GM19239 (cell line): ENCODE data around the gene TACR1.
"Not testable (repeated sequence)": the region's sequence is repeated elsewhere in the genome, so short reads cannot be mapped to it uniquely, and the experiment has no call there.

Experiments
- DNase-seq: peaks from one replicate; pipeline ENCODE4 v3.0.0; 2011; ENCODE audit warnings: low spot score; ENCODE audit not compliant: insufficient read length
- FAIRE-seq: peaks from 2 replicates; lab custom pipeline; 2011; peaks lifted over from hg19 to GRCh38; lab: Jason Lieb, UNC

The TACR1 gene, protein sequence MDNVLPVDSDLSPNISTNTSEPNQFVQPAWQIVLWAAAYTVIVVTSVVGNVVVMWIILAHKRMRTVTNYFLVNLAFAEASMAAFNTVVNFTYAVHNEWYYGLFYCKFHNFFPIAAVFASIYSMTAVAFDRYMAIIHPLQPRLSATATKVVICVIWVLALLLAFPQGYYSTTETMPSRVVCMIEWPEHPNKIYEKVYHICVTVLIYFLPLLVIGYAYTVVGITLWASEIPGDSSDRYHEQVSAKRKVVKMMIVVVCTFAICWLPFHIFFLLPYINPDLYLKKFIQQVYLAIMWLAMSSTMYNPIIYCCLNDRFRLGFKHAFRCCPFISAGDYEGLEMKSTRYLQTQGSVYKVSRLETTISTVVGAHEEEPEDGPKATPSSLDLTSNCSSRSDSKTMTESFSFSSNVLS

DNA sequence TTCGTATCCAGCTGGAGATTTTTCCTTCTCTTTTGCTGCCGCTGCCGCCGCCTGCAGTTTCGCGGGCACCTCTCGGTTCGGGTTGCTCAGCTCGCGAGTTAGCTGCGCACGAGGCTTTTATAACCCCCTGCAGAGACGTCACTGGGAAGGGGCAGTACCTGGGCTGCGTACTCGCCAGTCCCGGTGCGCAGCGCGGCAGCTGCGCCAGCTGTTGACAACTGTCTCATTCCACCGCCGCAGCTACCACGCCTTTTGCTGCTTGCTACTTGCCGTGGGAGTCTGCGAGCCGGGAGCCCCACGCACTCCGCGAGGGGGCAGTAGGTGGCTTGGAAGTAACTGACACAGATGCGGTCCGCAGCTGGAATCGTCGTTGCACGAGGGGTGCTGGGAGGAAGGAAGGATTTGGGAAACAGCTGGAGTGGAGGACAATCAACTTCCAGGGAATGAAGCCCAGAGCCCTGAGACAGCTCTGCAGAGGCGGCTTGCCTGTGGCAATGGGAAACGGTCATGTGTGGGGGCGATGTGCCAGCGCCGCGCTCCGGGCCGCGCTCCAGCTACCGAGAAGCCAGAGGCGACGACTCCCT, at the start of gene TACR1:
Gene TACR1, minus strand, starts transcription at position 93 of the 584 bp plus-strand sequence. CDS start 586 bp downstream, outside the sequence.
- DNase-seq (peak; percentile 43), FAIRE-seq (peak; percentile 48)

DNA sequence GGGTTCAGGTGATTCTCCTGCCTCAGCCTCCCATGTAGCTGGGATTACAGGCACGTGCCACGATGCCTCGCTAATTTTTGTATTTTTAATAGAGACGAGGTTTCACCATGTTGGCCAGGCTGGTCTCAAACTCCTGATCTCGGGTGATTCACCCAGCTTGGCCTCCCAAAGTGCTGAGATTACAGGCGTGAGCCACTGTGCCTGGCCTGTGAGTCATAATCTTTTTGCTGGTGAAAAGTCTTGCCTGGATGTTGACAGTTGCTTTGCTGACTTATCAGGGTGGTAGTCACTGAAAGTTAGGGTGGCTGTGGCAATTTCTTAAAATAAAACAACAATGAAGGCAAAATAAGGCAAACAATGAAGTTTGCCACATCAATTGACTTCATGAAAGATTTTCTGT, 49.3 kb upstream of the TACR1 start:
- DNase-seq: not testable (repeated sequence)

DNA sequence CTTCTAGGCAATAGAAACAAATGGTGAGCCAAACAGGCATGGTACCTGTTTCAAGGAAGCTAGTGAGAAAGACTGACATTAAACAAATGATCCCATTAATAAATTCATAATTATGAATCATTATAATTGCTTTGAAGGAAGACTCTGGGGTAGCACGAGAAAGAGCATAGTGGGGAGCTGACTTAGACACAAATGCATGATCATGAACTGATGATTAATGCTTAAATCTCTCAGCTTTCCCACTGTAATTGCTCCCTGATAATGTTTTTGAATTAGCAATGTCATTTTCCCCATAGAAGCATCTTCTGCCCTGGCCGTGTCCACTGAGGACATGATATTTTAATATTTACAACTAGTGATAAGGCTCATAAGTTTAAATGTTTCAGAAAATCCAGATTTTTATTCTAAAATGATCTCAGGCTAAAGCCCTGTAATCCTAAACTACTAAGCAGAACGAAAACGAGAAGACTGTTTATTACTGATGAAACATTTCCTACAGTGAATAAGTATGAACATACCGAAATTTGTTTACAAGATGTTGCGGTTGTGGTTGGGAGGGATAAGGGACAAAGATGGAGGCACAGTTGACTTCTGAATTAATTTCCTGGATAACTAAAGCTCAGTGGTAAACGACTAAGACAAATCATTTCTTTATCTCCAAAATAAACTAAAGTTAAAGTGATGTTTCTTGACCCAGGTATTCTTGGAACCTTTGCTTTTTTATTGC, 47.3 kb upstream of the TACR1 start:
- FAIRE-seq (no peak), DNase-seq (no peak)

More for the DNA sequence above, 49.3 kb upstream of the TACR1 start:
- FAIRE-seq: not testable (repeated sequence)

DNA sequence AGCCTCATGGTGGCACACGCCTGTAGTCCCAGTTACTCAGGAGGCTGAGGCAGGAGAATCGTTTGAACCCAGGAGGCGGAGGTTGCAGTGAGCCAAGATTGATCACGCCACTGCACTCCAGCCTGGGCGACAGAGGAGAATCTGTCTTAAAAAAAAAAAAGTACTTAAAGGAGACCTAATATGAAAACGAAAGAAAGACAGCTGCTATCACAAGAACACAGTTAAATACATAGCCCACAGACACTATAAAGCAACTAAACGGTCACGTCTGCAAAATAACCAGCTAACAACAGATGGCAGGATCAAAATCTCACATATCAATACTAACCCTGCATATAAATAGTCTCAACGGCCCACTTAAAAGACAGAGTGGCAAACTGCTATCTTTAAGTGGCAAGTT, 43.9 kb upstream of the TACR1 start:
- DNase-seq (no peak), FAIRE-seq (no peak)

DNA sequence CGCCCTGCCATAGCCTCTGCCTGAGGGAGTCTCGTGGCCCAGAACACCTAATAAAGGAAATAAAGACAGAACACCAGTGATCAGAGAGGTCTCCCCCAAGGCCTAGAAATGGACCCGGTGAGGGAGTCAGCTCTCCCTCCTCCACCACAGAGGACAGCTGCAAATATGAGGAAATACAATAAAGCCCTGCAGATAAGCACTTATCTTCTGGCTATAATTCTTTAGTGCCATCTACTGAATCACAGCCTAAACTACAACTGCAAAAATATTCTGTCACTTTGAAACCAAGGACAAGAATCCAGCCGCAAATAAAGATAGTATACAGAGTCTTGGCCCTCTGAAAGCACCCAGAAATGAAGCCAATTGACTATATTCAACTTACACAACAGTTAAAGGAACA, 42.4 kb upstream of the TACR1 start:
- no peak for DNase-seq
- FAIRE-seq: no peak

DNA sequence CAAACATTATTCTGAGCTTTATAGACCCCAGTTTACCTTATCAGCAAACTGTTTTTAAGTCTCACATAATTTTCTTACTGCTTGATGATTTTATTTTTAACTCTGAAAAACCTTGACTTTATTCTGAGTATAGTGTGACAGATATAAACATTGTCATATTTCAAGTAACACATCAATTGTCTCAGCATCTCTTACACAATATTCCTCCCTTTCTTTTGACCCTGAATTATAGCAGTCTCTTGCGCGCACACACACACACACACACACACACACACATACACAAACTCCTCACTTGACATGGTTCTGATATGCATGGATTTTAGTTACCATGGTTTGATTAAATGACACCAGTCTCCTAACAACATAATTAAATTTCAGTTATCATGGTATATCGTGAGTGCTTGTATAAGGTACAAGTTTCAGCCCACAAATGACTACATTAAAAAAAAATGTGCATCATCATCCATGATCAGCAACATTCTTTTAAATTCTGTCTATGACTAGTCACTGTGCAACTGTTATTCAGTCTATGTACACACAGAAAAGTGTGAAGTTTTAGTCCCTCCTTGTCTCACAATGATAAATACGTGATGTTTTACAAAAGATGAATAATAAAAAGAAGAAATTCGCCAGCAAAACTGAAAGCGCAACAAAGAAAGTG, 39.5 kb upstream of the TACR1 start:
- FAIRE-seq (no peak), DNase-seq (no peak)

DNA sequence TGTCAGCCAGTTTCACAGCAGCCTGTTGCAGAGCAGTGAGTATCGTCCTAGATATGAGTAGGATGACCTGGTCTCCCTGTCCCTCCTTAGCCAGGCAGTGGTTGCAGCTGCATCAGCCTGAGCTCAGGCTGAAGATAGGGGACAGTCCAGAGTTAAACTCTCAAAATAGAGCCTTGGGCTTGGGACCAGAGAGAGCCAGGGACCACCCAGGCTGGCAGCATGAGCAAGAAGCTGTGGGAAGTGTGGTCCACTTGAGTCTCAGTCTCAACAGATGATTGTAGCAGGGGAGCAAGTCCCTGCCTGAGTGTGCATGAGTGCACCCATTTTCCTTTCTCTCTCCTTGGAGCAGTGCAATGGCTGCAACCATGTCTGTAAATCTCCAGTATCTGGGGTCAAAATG, 38.0 kb upstream of the TACR1 start:
- DNase-seq: no peak
- FAIRE-seq: no peak

DNA sequence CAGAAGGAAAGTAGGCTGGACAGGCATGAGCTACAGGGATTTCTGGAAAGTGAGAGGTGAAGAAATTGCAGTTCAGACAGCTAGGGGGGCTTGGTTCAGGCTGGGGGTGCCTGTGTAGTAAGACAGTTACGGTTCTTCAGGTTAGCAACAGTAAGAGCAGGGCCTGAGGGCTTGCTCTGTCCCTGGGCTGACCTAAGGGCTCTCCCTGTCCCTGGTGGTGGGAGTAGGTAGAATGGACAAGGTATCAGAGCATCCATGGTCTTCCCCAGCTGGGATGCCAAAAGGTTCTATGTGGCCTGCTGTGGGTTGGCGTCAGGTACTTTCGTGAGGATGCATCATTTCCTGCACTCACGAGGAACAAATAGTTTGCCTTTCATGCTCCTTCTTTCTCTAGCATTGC, 34.6 kb upstream of the TACR1 start:
- DNase-seq (no peak), FAIRE-seq (no peak)

DNA sequence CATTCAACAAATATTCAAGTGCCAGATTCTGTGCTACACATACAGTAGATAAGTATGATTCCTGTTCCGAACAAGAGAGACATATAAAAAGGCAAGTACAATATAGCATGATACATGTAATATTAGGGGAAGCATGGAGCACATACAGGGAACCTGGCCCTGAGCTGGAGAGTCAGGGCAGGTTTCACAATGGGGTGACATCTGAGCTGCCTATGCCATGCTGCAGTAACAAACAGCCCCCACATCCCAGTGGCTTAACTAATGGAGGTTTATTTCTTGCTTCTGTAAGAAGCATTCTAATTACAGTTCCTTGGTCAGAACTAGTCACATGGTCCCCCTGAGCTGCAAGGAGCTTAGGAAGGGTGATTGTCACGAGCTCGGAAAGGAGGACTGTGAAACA, 27.3 kb upstream of the TACR1 start:
- DNase-seq: no peak
- FAIRE-seq: no peak

DNA sequence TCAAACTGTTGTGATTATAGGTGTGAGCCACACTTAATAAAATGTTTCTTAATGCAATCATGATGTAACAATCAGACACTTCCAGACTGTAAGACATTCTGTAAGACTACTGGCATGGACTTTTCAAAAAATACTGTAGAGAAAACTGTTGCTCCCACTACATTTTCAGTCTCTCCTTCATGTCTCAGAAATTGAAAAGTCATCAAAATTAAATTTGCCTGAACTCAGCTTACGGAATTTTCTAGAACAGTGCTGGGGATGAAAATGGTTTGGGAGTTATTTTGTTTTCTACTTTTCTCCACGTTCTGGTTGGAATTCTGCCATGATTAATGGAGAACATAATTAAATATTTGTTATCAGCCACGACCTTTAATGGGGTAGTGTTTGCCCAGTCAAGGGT, 26.8 kb upstream of the TACR1 start:
- FAIRE-seq: no peak

DNA sequence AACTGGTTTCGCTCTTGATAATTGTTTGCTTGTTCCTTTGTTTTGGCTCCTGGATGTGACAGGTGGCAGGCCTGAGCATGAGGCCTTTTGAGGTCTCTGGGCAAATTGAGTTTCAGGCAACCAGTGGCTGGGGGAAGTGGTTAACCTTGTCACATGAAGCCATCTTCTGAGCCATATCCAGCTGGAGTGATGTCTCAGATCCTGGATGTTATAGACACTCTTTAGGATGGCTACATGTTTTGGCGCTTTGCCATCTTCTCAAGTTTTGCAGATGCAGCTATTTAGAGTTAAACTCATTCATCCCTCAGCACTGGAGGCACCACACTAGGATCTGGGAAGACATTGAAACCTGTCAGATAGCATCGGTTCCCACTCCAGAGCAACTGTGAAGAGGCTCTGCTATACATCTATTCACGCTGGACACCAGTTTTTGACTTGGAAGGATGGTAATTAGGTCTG, 25.3 kb upstream of the TACR1 start:
- no peak for FAIRE-seq
- no peak for DNase-seq

More for the DNA sequence above, 26.8 kb upstream of the TACR1 start:
- DNase-seq: no peak

DNA sequence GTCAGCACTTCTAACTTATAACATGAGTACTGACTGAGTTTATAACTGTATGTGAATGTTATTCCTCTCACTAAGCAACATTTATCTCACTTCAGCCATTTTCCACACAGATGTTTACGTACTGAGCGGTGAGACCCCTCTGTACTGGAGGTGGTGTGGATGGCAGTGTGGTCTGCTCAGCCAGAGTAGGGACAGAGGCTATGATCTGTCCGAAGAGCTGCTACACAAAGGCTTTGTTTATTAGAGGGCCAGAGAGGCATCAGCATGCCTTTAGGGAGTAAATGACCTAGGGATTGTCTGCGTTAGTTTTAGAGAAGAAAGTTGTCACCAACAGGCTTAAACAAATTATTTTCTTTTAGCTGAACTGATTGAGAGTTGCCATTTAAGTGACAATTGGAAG, 23.2 kb upstream of the TACR1 start:
- DNase-seq: no peak
- FAIRE-seq: no peak

DNA sequence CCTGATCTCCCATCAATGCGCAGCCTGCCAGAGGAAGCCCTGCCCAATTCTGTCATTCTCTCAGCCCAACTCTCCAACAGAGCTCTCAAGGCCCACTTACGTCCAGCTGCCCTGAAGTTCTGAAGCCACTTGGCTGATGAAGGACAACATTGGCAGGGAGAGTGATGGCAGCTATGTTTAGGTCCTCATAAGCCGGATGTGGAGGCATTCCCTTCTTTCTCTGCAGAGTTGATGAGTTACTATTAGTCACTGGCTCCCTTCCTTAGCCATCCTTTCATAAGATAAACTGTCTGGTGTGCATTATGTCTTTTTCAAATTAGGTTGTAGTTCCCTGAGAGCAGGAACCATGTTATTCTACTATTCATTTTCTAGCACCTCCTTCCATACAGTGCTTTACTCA, 22.5 kb upstream of the TACR1 start:
- FAIRE-seq (no peak), DNase-seq (no peak)

DNA sequence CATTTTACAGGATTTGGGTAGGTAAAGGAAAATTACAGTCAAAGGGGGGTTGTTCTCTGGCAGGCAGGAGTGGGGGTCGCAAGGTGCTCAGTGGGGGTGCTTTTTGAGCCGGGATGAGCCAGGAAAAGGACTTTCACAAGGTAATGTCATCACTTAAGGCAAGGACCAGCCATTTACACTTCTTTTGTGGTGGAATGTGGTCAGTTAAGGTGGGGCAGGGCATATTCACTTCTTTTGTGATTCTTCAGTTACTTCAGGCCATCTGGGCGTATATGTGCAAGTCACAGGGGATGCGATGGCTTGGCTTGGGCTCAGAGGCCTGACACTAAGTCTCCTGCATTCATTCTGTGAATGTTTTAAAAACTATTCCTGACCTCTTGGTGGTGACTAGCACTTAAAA, 19.9 kb upstream of the TACR1 start:
- FAIRE-seq, DNase-seq: not testable (repeated sequence)

DNA sequence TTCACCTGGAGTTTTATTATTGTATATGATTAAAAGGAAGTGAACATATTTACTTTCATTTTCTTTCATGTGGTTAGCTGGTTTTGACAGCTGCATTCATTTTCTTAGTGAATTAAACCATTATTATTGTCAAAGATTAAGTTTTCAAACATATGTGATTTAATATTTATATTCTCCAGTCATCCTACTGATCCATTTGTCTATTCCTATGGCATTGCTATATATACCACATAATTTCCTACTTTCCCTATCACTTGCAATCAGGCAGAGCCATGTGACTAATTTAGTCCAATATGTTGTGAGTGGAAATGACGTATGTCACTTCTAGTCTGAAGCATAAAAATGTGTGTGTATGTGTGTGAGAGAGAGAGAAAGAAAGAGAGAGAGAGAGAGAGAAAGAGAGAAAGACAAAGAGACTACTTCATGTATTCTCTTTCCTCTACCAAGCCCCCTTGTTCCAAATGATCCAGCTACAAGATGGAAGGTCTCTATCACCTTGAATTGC, 12.0 kb upstream of the TACR1 start:
- FAIRE-seq (no peak), DNase-seq (no peak)

DNA sequence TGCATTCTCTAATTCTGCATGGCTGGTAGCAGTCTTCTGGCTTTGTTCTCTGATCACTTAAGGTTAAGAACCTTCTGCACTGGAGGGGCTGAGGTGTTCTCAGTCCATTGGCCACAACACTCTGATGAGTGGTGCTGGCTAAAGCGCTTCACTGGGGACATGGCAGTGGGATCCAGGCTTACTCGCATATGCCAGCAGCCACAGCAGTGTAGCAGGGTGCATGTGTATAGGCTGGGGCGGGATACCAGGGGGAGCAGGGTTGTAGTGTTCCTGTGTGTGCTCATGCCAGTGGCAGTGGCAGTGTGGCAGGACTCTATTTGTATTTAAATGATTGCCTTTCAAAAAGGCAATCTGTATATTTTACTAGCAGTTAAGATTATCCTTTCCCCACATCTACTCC, 11.1 kb upstream of the TACR1 start:
- FAIRE-seq (no peak), DNase-seq (no peak)

DNA sequence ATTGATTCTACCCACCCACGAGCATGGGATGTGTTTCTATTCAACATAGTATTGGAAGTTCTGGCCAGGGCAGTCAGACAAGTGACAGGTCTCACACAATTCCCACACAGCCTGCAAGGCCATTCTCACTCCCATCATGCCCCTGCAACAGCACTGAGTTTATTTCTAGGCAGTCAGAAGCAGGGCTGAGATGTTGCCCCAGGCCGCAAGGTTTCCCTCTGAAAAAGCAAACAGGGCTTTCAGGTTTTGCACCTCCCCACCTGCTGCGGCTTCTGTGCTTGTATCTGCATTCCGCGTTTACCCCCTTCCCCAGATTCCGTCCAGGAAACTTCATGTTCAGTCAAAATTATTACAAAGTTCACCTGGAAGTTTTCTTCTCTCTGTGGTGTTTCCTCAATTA, 9.4 kb upstream of the TACR1 start:
- DNase-seq (no peak), FAIRE-seq (no peak)

DNA sequence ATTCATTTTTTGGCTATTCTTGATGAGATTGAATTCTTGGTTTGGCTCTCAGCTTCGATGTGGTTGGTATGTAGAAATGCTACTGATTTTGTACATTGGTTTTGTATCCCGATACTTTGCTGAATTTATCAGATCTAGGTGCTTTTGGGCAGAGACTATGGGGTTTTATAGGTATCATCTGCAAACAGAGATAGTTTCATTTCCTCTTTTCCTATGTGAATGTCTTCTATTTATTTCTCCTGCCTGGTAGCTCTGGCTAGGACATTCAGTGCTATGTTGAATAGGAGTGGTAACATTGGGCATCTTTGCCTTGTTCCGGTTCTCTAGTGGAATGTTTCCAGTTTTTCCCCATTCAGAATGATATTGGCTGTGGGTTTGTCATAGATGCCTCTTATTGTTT, 5.5 kb upstream of the TACR1 start:
- DNase-seq (no peak), FAIRE-seq (peak; percentile 8)

DNA sequence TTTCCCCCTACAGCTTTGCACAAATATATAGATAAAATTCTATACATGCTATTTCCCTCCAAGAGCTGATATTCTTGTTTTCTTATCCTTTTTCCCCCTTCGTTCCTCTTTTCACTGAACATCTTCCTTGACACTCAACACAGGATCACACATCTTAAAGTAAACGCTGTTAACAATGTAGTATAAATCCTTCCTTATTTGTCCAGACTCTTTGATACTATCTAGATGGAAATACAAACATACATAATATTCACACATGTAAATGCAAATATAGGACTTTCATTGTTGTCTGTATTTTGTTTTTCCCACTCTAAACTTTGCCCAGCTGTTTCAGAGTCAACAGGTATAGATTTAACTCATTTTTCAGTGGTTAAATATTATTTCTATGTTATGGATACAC, 3.0 kb upstream of the TACR1 start:
- FAIRE-seq (no peak), DNase-seq (no peak)
